Limb (tissue), 2 donors: Measurements from ENCODE around the gene TNFSF10.
"Not testable (repeated sequence)": the region's sequence is repeated elsewhere in the genome, so short reads cannot be mapped to it uniquely, and the experiment has no call there.

Experiments used
- DNase-seq, 2 donors: peaks; one replicate each; pipeline ENCODE4 v3.0.0-alpha.2; 2016; ENCODE audit errors: extremely low spot score in 2 of 2

Gene TNFSF10

DNA sequence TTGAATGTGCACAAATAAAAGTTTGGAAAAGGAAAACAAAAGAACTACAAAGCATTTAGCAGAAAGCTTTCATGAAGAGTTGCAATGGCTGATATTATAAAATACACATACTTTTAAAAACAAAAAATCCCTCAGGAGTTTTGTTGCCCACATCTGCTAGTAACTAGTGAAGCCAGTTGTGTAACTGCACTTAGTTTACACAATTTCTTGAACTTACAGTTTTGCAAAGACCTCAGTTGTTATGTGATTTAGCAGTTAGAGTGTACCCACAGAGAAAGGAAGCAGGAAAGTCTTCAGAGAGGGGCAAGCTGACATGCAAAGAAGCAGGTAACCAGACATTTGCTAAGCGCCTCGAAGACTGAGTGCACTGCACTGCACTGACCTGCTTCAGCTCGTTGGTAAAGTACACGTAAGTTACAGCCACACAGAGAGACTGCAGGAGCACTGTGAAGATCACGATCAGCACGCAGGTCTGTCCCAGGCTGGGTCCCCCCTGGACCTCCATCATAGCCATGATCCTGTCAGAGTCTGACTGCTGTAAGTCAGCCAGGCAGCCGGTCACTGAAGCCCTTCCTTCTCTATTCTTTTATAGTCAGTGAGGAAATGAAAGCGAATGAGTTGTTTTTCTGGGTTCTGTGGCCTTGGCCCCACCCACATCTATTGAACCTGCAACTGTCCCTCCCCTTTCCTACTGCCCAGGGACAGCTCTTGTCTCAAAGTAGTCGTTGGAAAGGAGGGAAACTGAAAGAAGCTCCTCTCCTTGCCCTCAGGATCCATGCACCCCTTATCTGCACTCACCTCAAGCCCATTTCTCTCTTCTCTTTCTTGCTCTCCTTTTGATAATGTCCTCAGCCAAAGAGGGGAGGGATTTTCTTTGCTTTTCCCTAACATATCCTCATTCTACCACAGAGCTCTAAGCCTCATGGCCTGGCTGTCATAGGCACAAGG lies at the start of gene TNFSF10:
Gene TNFSF10, minus strand, starts transcription at position 560 of the 948 bp plus-strand sequence. Its CDS starts 46 bp downstream, at position 514.
- no peak for DNase-seq

DNA sequence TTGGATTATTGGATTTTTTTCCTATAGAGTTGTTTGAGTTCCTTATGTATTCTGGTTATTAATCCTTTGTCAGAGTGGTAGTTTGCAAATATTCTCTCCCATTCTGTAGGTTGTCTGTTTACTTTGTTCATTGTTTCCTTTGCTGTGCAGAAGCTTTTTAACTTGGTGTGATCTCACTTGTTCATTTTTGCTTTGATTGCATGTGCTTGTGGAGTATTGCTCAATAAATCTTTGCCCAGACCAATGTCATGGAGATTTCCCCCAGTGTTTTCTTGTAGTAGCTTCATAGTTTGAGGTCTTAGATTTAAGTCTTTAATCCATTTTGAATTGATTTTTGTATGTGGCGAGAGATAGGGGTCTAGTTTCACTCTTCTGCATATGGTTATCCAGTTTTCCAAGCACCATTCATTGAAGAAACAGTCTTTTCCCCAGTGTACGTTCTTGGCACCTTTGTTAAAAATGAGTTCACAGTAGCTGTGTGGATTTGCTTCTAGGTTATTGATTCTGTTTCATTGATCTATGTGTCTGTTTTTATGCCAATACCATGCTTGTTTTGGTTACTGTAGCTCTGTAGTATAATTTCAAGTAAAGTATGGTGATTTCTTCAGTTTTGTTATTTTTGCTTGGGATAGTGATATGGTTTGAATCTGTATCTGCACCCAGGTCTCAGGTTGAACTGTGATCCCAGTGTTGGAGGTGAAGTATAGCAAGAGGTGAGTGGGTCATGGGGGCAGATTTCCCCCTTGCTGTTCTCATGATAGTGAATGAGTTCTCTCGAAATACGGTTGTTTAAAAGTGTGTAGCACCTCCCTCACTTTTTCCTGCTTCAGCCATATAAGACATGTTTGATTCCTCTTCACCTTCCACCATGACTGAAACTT lies 46.1 kb upstream of the TNFSF10 start:
- DNase-seq, result no peak

DNA sequence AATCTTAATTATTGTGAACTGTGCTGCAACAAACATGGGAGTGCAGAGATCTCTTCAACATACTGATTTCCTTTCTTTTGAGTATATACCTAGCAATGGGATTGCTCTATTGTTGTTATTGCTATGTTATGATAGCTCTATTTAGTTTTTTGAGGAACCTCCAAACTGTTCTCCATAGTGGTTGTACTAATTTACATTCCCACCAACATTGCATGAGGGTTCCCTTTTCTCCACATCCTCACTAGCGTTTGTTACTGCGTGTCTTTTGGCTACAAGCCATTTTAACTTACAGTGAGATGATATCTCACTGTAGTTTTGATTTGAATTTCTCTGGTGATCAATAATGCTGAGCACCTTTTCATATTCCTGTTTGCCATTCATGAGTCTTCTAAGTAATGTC lies 45.5 kb upstream of the TNFSF10 start:
- DNase-seq, result no peak

DNA sequence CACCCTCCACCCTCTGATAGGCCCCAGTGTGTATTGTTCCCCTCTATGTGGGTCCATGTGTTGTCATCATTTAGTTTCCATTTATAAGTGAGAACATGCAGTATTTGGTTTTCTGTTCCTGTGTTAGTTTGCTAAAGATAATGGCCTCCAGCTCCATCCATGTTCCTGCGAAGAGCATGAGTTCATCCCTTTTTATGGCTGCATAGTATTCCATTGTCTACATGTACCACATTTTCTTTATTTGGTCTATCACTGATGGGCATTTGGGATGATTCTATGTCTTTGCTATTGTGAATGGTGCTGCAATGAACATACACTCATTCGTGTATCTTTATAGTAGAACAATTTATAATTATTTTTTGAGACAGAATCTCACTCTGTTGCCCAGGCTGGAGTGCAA lies 43.6 kb upstream of the TNFSF10 start:
- DNase-seq, result not testable (repeated sequence)

DNA sequence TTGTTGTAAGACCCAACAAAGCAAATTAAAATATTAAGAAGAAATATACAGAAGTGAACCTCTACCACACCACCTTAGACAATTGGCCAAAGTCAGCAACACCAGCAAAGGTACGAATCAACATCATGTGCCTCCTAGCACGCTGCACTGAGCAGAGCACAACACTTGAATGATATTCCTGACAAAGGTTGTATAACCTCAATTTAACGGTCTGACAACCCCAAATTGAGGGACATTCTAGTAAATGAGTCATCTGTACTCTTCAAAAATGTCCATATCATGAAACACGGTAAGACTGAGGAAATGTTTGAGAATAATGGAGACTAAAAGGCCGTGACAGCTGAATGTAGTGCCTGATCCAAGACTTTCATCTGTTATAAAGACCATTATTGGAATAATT lies 41.3 kb upstream of the TNFSF10 start:
- DNase-seq, result no peak

DNA sequence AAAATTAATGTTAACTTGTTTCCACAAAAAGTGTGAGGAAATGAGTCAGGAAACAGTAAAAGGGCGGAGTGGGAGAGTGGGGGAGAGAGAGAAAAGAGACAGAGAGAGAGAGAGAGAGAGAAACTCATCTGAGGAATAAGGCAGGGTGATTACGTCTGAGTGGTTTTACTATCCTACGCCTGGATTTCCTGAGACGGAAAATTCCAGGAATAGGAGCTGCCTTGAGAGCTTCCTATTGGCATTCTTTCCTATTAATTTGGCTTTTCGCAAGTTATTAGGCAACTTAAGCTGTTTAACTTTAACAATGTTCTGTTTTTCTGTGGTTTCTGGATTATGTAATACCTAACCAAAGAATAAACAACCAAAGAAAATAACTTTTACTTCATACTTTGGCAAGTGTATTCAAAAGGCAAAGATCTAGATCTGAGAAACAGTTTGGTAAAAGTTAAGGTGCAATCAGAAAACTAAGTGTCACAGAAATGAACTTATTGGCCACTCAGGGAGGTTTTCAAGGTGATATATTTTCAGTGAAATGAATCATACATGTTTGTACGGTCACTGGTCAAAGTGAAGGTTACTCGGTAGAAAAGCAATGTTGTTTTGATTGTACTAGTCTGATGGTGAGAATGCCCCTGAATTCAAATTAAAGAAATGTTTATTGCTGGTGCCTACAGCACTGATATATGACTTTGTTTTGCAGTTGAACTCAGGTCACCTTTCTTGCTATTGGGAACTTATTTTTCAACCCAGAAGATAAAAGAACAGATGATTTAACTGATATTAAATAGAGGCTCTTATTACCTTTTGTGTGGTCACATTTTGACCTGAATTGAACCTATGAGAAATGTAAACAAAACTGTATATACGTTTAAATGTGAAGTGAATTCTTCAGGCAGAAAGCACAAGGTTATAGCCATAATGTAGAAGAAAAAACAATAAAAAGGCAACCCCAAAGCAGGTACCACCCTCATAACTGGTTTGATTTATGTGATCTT lies 39.9 kb upstream of the TNFSF10 start:
- peak in 1 of 2 donors; percentile 59 for DNase-seq

DNA sequence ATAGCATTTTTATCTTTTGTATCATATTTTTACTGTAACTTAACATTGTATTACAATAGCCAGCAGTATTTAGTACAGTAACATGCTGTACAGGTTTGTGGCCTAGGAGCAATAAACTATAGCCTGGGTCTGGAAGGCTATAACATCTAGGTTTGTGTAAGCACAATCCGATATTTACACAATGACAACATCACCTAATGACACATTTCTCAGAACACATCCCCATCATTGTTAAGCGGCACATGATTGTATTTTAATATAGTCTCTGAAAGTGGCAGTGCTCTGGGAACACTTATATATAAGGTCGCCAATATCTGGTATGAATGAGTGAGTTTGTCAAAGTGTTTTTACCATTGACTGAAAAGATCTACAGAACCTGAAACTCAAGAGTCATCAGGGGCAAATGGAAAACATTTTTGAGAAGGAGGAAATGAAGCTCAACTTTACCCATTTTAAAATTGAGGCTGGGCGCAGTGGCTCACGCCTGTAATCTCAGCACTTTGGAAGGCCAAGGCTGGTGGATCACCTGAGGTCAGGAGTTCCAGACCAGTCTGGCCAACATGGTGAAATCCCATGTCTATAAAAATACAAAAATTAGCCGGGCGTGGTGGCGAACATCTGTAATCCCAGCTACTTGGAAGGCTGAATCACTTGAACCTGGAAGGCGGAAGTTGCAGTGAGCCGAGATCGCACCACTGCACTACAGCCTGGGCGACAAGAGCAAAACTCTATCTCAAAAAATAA lies 38.8 kb upstream of the TNFSF10 start:
- DNase-seq, result no peak

DNA sequence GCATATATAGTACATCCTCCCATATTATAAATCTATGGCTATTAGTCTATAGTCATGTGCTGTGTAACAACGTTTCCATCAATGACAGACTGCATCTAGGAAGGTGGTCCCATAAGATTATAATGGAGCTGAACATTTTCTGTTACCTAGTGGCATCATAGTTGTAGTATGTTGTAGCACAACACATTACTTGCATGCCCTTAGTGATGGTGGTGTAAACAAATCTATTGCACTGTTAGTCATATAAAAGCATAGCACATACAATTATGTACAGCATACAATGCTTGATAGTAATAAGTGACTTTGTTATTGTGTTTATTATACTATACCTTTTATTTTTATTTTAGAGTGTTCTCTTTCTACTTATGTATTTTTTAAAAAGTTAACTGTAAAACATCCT lies 37.4 kb upstream of the TNFSF10 start:
- no peak for DNase-seq

DNA sequence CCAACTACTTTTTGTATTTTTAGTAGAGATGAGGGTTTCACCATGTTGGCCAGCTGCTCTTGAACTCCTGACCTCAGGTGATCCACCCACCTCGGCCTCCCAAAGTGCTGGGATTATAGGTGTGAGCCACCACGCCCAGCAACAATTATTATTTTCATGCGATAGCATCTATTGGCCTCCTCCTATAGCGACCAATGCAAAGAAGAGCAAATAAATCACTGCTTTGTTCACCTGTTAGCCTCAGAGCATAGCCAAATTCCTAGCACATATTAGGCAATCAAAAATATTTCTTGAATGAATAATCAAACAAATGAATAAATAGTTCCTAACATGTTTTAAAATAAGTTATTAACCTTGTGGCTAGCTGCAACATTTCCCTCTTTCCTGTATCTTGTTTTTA lies 36.8 kb upstream of the TNFSF10 start:
- DNase-seq, result no peak

DNA sequence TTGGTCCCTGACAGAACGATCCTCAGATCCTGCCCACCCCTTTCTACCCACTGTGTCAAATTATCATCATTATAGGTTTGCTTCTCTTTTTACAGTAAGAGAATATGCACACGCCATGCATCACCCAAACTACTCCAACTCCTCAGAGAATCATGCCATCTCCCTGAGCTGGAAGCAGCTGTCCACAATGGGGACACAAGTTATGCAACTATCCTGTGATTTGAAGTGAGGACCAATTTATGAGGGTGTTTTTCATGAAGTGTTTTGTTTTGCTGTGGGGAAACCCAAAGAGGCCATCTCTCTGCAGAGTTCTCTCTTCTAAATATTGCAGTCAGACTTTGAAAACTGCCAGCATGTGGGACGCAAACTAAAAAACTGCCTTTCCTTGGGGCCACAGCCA lies 35.8 kb upstream of the TNFSF10 start:
- no peak for DNase-seq

DNA sequence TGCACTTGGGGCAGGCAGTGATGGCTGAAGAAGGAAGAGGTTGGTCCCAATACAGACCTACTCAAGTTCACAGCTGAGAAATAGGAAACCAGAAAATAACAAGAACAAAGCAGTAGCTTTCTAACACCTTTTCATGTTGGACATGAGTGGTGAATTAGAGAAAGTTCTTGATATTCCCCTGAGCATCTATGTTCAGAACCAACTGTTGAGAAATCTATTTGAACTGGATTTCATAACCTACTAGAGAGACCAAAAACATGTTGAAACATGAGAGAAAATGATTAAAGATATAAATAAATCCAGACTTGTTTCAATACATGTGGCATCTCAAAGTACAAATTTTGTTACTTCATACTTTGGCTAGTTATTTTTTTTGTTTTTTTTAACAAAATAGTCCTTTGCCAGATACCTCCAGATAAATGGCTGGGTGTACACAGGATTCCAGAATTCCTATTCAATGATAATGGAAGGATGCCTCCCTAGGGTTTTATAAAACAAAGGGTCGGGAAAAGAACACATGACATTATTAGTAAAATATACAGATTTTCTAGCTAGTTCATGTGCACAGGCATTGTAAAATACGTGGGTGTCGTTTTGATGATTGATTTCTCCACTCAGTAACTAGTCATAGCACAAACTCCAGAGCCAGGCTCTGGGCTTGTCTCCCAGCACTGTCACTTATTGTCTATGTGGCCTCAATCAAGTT lies 34.4 kb upstream of the TNFSF10 start:
- no peak for DNase-seq

DNA sequence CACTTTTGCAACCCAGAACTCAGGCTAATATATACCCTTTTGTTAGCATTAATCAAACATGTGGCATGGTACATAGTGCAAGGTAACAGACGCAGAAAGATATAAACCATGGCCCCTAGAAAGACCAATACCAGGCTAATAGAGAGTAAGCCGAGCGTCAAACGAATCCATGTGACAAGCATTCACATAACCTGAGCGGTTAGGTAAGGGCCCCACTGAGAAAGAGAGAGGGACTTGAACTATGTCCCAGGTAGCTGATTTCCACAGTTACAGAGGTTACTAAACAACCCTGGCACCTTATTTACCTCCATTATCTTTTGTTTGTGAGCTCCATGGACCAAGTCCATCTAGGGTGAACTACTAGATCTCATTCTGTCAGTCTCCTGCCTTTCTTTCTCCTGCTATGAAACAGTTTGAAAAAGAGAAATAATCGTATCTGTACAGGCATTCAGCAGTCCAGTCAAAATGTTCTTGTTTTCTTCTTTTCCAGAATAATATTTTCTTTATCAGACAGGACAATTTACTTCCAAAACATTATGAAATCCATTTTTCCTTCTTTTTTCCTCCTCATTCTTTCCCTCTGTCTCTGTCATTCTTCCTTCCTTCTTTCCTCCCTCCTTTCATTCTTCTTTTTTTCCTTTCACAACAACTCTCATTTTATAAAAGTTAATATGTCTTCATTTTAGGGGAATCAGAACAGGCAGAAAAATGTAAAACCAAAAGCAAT lies 30.5 kb upstream of the TNFSF10 start:
- DNase-seq, result no peak

DNA sequence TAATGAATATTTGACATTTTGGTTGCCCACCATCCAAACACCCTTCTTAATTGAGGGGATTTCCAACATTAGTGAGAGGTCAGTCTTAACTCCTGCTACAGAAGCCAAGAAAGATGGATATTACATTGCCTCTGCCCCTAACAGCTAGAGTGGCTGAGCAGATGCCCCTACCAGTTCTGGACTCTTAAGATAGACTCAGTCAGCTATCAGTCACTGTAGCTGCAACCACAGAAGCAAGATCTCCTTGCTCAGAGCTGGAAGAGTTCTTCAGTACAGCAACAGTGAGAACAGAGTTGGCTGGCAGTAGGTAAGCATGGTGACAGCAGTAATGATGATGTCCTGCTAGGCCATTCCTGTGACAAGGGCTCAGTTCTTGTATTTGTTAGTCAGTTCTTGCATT lies 29.4 kb upstream of the TNFSF10 start:
- DNase-seq, result no peak

DNA sequence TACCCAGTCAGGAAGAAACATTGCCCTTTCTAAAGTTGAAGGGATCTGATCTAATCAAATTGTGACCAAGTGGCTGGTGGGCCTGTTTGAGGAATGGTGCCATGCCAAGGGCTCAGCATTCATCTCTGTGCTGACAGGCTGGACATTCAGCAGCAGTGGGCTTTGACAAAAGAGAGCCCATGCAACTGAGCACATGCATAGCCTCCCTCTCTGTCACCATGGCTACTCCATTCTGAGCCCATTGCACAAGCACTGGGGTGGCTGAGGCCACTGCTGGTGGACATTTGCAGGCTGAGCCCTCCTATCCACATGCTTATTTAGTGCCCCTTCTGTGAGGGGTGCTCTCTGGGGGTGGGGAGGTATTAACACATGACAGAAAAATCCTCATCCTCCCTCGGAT lies 28.6 kb upstream of the TNFSF10 start:
- DNase-seq, result no peak

DNA sequence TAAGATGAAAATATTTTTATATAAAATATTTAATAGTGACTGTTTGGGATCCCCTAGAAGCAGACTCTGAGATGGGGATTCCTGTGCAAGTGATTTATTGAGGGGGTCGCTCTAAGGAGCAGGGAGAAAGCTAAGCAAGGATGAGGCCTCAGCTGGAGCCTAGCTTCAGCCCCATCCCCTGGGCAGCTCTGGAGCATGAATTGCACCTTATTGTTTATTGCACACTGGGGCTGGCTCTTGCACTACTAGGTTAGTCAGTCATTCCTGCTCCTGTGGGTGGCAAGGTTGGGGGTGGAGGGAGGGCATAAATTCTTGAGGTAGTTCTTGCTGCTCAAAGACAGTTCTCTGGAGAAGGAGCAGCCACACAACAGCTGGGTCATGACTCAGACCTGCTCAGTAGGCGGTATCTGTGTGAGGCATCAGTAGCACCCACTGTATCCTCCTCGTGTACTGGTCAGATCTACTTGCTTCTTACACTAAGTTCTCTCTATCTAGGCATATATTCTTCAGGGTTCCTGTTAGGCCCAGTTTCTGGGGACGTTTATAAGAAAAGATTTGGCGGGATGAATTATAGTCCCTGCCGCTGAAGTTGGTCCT lies 27.2 kb upstream of the TNFSF10 start:
- no peak for DNase-seq

DNA sequence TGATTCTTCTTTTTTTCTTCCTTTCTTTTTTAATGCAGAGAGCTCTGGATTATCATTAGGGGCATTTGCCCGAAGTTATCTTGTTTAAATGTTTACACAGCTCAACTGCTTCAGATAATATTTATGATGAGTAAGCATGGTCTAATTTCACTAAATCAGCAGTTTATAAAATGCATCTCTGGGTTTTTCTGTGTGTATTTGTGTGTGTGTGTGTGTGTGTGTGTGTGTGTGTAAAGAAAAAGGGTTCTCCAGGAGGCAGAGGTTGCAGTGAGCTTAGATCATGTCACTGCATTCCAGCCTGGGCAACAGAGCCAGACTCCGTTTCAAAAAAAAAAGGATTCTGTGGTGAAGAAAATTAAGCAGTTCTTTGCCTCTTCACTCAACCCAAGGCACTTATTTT lies 25.9 kb upstream of the TNFSF10 start:
- no peak for DNase-seq

DNA sequence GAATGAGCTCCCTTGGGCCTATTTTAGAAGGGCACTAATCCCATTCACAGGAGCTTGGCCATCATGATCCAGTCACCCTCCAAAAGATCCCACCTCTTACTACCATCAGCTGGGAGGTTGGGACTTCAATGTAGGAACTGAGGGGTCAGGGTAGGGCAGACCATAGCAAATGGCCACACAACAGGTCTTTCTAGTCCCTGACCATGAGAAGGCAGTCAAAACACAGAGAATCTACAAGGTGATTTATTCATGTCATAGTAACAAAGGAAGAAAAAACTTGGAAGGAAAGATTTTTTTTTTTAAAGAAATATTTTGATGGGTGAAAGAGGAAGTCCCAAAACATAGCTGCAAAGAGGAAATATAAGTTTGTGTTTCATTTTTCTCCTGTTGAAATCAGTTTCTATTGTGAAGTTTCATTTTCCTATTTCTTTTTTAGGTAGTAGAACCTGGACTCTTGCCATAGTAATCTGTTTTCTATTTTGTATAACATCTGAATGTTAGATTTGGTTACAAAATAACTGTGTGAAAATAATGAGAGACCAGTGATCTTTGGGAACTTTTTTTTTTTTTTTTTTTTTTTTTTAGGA lies 23.5 kb upstream of the TNFSF10 start:
- DNase-seq, result no peak

DNA sequence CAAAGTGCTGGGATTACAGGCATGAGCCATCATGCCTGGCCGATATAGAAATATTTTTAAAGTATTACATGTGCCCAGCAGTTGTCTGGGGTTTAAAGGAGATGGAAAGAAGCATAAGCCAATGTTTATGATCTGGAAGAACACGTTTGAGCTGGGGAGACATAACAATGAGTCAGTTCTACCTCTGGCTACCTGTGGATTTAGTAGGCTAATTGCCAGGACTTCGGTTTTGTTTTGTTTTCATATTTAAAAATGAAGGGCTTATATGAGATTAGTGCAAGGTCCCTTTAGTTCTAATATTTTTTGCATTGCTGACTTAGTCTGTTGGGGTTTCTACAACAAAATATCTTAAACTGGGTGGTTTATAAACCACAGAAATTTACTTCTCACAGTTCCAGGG lies 22.9 kb upstream of the TNFSF10 start:
- DNase-seq, result no peak
